ENCODE results near the gene KRTAP9-9.
"Not testable (repeated sequence)": the region's sequence is repeated elsewhere in the genome, so short reads cannot be mapped to it uniquely, and the experiment has no call there.

Gene KRTAP9-9

DNA sequence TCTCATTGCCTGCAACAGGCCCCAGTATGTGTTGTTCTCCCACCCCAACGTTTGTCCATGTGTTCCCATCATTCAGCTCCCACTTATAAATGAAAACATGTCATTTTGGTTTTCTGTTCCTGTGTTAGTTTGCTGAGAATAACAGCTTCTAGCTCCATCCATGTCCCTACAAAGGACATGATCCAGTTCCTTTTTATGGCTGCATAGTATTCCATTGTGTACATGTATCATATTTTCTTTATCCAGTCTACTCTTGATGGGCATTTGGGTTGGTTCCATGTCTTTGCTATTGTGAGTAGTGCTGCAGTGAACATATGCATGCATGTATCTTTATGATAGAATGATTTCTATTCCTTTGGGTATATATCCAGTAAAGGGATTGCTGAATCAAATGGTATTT lies 39.5 kb upstream of the KRTAP9-9 start:
- Histone ChIP-seq H3K27me3 (ENCODE audit: control insufficient read depth, low read length) (no peaks in the 10 kb centered on the region), H4K20me1 (ENCODE audit: control insufficient read depth, insufficient read depth, low read depth, low read length) (no peaks in the 10 kb centered on the region), H3K4me1 (ENCODE audit: control insufficient read depth, low read length) (peaks cover 17% of the 10 kb centered on the region), H3K9me2 (replicated peaks; ENCODE audit: control insufficient read depth, low read length) (no peaks in the 10 kb centered on the region), H3K27ac (ENCODE audit: low read depth, low read length) (no peak overlapping the region), H3K79me2 (ENCODE audit: control insufficient read depth, low read length) (no peaks in the 10 kb centered on the region), H3F3A (ENCODE audit: control insufficient read depth, insufficient read depth) (no peaks in the 10 kb centered on the region), H3K9me3 (ENCODE audit: control insufficient read depth, insufficient read depth, low read length) (no peaks in the 10 kb centered on the region), H3K4me3 (ENCODE audit: low read length) (no peak overlapping the region), H3K36me3 (ENCODE audit: control insufficient read depth, low read length) (no peaks in the 10 kb centered on the region), H3K4me2 (ENCODE audit: low read length) (no peak overlapping the region)
- TF ChIP-seq EZH2phosphoT487 (IDR thresholded peaks at IDR 0.05; ENCODE audit: borderline replicate concordance, low read length): no peak
- TF ChIP-seq, protein P1, sequence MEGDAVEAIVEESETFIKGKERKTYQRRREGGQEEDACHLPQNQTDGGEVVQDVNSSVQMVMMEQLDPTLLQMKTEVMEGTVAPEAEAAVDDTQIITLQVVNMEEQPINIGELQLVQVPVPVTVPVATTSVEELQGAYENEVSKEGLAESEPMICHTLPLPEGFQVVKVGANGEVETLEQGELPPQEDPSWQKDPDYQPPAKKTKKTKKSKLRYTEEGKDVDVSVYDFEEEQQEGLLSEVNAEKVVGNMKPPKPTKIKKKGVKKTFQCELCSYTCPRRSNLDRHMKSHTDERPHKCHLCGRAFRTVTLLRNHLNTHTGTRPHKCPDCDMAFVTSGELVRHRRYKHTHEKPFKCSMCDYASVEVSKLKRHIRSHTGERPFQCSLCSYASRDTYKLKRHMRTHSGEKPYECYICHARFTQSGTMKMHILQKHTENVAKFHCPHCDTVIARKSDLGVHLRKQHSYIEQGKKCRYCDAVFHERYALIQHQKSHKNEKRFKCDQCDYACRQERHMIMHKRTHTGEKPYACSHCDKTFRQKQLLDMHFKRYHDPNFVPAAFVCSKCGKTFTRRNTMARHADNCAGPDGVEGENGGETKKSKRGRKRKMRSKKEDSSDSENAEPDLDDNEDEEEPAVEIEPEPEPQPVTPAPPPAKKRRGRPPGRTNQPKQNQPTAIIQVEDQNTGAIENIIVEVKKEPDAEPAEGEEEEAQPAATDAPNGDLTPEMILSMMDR (IDR thresholded peaks at IDR 0.05; ENCODE audit: low read depth, low read length, poor library complexity, severe bottlenecking): no peak

DNA sequence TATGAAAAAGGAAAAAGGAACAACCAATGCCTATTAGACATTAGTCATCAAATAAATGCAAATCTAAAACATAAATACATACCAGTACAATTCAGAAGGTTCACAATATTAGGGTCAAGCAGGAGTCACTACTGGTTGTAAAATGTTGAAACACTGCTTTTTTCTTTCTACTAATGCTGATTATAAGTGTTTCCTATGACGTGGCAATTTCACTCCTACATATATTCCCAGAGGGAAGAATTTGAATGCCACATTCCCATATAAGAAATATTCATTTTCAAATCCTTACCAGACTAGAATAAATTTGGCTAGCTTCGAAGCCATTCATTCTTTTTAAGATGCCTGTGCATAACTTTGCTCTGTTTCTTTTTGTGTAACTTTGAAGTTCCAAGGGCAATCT lies 31.4 kb upstream of the KRTAP9-9 start:
- Histone ChIP-seq H4K20me1 (ENCODE audit: control insufficient read depth, insufficient read depth, low read depth, low read length) (no peaks in the 10 kb centered on the region), H3K4me1 (ENCODE audit: control insufficient read depth, low read length) (no peaks in the 10 kb centered on the region), H3F3A (ENCODE audit: control insufficient read depth, insufficient read depth) (no peaks in the 10 kb centered on the region), H3K4me2 (ENCODE audit: low read length) (no peak overlapping the region), H3K27ac (ENCODE audit: low read depth, low read length) (no peak overlapping the region), H3K27me3 (ENCODE audit: control insufficient read depth, low read length) (peaks cover 3% of the 10 kb centered on the region; the same call in 1 of the 2 replicates), H3K79me2 (ENCODE audit: control insufficient read depth, low read length) (no peaks in the 10 kb centered on the region), H3K36me3 (ENCODE audit: control insufficient read depth, low read length) (no peaks in the 10 kb centered on the region), H3K9me2 (replicated peaks; ENCODE audit: control insufficient read depth, low read length) (no peaks in the 10 kb centered on the region), H3K4me3 (ENCODE audit: low read length) (no peak overlapping the region), H3K9me3 (ENCODE audit: control insufficient read depth, insufficient read depth, low read length) (no peaks in the 10 kb centered on the region)
- no peak for TF ChIP-seq EZH2phosphoT487 (IDR thresholded peaks at IDR 0.05; ENCODE audit: borderline replicate concordance, low read length)
- TF ChIP-seq, protein P1 (IDR thresholded peaks at IDR 0.05; ENCODE audit: low read depth, low read length, poor library complexity, severe bottlenecking): no peak

DNA sequence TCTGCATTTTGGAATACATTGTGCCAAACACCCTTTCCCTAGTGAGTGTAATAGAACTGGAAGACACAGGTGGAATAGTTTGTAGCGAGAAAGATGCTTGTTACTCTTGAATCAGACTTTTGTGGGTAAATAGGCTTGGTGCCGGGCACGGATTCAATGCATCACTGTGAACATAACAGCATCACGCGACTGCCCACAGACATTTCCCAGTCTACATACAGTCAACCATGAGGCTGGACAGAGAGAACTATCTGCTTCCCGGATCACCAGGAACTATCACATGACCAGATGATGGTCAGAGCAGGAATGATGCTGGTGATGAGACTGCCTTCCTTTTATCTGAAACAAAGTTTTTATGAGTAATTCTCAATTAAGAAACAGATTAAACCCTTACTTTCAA lies 29.1 kb upstream of the KRTAP9-9 start:
- H3F3A ChIP-seq (ENCODE audit: control insufficient read depth, insufficient read depth): no peaks in the 10 kb centered on the region
- TF ChIP-seq EZH2phosphoT487 (IDR thresholded peaks at IDR 0.05; ENCODE audit: borderline replicate concordance, low read length): no peak
- TF ChIP-seq, protein P1 (IDR thresholded peaks at IDR 0.05; ENCODE audit: low read depth, low read length, poor library complexity, severe bottlenecking): no peak

DNA sequence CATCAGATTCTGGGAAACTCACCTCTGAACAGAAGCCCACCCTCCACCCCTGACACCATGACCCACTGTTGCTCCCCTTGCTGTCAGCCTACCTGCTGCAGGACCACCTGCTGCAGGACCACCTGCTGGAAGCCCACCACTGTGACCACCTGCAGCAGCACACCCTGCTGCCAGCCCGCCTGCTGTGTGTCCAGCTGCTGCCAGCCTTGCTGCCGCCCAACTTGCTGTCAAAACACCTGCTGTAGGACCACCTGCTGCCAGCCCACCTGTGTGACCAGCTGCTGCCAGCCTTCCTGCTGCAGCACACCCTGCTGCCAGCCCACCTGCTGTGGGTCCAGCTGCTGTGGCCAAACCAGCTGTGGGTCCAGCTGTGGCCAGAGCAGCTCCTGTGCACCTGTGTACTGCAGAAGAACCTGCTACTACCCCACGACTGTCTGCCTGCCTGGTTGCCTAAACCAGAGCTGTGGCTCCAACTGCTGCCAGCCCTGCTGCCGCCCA lies 28.5 kb upstream of the KRTAP9-9 start, which contains the start of gene KRTAP9-2:
TSS of gene KRTAP9-2 (plus strand) at position 51 of the 498 bp plus-strand sequence. CDS start at position 58, 7 bp downstream.
- H3K36me3 ChIP-seq (ENCODE audit: control insufficient read depth, low read length); H3K79me2 ChIP-seq (ENCODE audit: control insufficient read depth, low read length); H3F3A ChIP-seq (ENCODE audit: control insufficient read depth, insufficient read depth); H3K27me3 ChIP-seq (ENCODE audit: control insufficient read depth, low read length); H3K9me2 ChIP-seq (replicated peaks; ENCODE audit: control insufficient read depth, low read length); H4K20me1 ChIP-seq (ENCODE audit: control insufficient read depth, insufficient read depth, low read depth, low read length); H3K27ac ChIP-seq (ENCODE audit: low read depth, low read length); H3K9me3 ChIP-seq (ENCODE audit: control insufficient read depth, insufficient read depth, low read length); H3K4me3 ChIP-seq (ENCODE audit: low read length); H3K4me1 ChIP-seq (ENCODE audit: control insufficient read depth, low read length); H3K4me2 ChIP-seq (ENCODE audit: low read length): not testable (repeated sequence)

More for the DNA sequence above, 29.1 kb upstream of the KRTAP9-9 start:
- no peaks in the 10 kb centered on the region for H3K36me3 ChIP-seq (ENCODE audit: control insufficient read depth, low read length)
- no peaks in the 10 kb centered on the region for H3K9me2 ChIP-seq (replicated peaks; ENCODE audit: control insufficient read depth, low read length)
- H3K79me2 ChIP-seq (ENCODE audit: control insufficient read depth, low read length): no peaks in the 10 kb centered on the region
- H3K9me3 ChIP-seq (ENCODE audit: control insufficient read depth, insufficient read depth, low read length): no peaks in the 10 kb centered on the region
- no peak overlapping the region for H3K4me2 ChIP-seq (ENCODE audit: low read length)
- no peak overlapping the region for H3K27ac ChIP-seq (ENCODE audit: low read depth, low read length)
- no peaks in the 10 kb centered on the region for H3K4me1 ChIP-seq (ENCODE audit: control insufficient read depth, low read length)
- no peaks in the 10 kb centered on the region for H4K20me1 ChIP-seq (ENCODE audit: control insufficient read depth, insufficient read depth, low read depth, low read length)
- H3K27me3 ChIP-seq (ENCODE audit: control insufficient read depth, low read length): peaks cover 3% of the 10 kb centered on the region; the same call in 1 of the 2 replicates
- no peak overlapping the region for H3K4me3 ChIP-seq (ENCODE audit: low read length)

Measured in DOHH2 (cell line).